ENCODE results near the gene PCYOX1L.

PCYOX1L gene

GRCh38 chr5:149371296-149371962 is 13.6 kb downstream of the PCYOX1L start:
- peak; percentile 55 for DNase-seq

GRCh38 chr5:149372076-149372795 is 14.4 kb downstream of the PCYOX1L start:
- peak; percentile 57 for DNase-seq

- no peak for DNase-seq
These were observed 15.1 kb downstream of the PCYOX1L start for GRCh38 chr5:149372932-149373331.

- no peak for DNase-seq
These were observed 16.5 kb downstream of the PCYOX1L start for GRCh38 chr5:149374303-149374702.

- no peak for DNase-seq
These were observed 17.0 kb downstream of the PCYOX1L start for GRCh38 chr5:149374801-149375200.

- no peak for DNase-seq
These were observed 17.6 kb downstream of the PCYOX1L start for GRCh38 chr5:149375434-149375833.

GRCh38 chr5:149376104-149376503 is 18.3 kb downstream of the PCYOX1L start:
- DNase-seq: no peak

- no peak for DNase-seq
These were observed 19.0 kb downstream of the PCYOX1L start for GRCh38 chr5:149376711-149377447.

- no peak for DNase-seq
These were observed 20.5 kb downstream of the PCYOX1L start for GRCh38 chr5:149378241-149378820.

- DNase-seq: no peak
These were observed 21.4 kb downstream of the PCYOX1L start, which contains the start of gene IL17B for GRCh38 chr5:149379177-149379761. TSS of gene IL17B (minus strand) at chr5:149379292. CDS start at chr5:149379225, 67 bp downstream.

GRCh38 chr5:149379818-149380374 is 22.1 kb downstream of the PCYOX1L start:
- DNase-seq: no peak

- DNase-seq: no peak
These were observed 22.7 kb downstream of the PCYOX1L start for GRCh38 chr5:149380466-149381121.

GRCh38 chr5:149381261-149381985 is 23.6 kb downstream of the PCYOX1L start:
- no peak for DNase-seq

- peak; percentile 75 for DNase-seq
These were observed 24.1 kb downstream of the PCYOX1L start for GRCh38 chr5:149381986-149382338.

- DNase-seq: no peak
These were observed 24.8 kb downstream of the PCYOX1L start for GRCh38 chr5:149382517-149383220.

- DNase-seq: no peak
These were observed 25.6 kb downstream of the PCYOX1L start for GRCh38 chr5:149383399-149383798.

- DNase-seq: no peak
These were observed 28.3 kb downstream of the PCYOX1L start for GRCh38 chr5:149386166-149386565.

GRCh38 chr5:149387081-149387631 is 29.3 kb downstream of the PCYOX1L start:
- DNase-seq: peak; percentile 70

- peak; percentile 81 for DNase-seq
These were observed 30.1 kb downstream of the PCYOX1L start for GRCh38 chr5:149387982-149388381.

GRCh38 chr5:149388498-149389190 is 30.8 kb downstream of the PCYOX1L start:
- DNase-seq: no peak
